IPS-11a (cell line): Measurements from ENCODE around the gene SETD4.

Source experiments
- H3K4me3 ChIP-seq: one replicate; pipeline ENCODE4 v1.5.1; 2013; ENCODE audit warnings: low read depth, low read length, control low read depth

Gene SETD4

DNA sequence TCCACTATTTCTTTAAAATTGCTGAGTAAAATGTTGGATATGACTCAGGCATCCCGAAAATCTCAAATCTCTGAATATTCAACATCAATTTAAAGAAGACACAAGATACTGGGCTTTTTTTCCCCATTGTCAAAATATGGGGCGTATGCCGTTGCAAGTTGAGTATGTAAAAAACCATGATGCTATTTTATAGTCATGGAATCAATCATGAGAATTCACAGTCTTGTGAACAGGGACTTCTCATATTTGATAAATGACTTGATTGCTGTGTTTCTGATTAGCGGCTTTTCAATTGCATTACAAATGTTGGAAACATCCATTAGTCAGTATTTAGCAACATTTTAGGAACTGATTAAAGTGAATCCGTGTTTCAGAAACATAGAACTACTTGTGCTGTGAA, 45.3 kb downstream of the SETD4 start:
- no peak overlapping the region for H3K4me3 ChIP-seq

DNA sequence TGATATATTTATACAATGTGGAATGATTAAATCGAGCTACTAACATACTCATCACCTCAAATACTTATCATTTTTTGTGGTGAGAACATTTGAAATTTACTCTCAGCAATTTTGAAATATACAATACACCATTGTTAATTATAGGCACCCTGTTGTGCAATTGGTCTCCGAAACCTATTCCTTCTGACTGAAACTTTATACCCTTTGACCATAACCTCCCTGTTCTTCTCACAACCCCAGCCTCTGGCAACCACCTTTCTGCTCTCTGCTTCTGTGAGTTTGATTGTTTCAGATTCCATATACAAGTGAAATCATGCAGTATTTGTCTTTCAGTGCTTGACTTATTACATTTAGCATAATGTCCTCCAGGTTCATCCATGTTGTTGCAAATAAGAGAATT, 49.5 kb downstream of the SETD4 start:
- H3K4me3 ChIP-seq = no peak overlapping the region

DNA sequence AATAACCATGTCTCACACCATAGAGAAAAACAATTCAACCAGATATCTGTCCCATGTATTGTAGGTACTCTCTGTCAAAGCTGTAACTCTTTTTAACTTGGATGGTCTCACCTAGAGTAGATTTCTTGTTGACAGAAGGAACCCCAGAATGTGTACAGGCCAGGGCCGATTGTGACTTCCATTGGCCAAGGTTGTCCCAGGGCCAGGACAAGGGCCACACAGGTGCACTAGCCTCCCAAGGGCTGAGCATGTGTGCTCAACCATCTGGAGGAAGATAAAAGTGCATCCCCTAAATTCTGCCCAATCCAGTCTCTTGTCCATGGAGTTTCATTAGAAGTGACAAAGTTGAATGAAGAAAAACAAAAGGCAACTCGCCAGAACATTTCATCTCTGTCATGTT, 51.8 kb downstream of the SETD4 start:
- no peak overlapping the region for H3K4me3 ChIP-seq

DNA sequence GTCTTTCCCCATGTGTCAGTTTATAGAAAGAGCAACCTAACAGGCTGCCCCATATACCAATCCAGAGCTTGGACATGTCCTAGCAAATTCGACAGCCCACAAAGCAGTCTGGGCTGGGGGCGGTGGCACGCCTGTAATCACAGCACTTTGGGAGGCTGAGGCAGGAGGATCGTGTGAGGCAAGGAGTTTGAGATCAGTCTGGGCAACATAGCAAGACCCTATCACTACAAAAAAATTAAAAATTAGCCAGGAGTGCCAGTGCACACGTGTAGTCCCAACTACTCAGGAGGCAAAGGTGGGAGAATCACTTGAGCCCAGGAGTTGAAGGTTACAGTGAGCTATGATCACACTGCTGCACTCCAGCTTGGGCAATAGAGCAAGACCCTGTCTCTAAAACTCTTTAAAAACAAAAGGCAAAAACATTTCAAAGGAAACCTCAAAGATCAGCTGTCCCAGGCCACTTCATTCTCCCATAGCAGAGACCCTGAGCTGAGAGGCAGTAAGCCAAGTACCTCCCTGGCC, 54.4 kb downstream of the SETD4 start:
- no peak overlapping the region for H3K4me3 ChIP-seq

DNA sequence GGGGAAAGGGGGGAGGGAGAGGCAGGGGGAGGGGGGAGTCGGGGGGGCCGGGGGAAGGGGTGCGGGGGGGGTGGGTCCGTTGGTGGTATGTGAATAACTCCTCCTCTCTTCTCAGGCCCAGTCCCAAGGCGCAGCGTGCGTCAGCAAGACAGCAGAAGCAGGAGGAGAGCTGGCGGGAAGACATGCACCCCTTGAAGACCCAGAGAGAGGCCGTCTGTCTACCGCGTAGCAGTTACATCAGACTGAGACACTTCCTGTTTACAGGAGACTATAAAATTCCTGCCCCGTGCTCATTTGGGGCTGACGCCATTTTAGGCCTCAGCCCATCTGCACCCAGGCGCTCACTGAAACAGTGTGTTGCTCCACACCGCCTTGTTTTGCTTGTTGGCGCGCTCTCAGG, 55.3 kb downstream of the SETD4 start:
- no peak overlapping the region for H3K4me3 ChIP-seq

DNA sequence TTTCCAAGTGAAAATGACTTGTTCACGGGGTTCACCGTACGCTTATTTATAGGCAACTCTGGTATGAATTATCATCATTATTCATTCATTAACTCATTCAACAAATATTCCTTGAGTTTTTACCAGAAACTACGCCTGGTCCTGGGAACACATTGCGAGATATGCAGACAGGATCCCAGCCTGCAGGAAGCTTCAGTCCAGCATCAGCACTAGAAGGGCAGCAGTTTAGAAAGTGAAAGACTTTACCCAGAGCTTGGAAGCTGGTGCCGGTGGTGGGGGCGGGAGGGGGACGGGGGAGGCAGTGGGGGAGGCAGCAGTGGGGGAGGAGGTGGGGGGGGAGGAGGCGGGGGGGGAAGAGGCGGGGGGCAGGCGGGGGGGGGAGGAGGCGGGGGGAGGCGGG, 55.9 kb downstream of the SETD4 start:
- H3K4me3 ChIP-seq = no peak overlapping the region

DNA sequence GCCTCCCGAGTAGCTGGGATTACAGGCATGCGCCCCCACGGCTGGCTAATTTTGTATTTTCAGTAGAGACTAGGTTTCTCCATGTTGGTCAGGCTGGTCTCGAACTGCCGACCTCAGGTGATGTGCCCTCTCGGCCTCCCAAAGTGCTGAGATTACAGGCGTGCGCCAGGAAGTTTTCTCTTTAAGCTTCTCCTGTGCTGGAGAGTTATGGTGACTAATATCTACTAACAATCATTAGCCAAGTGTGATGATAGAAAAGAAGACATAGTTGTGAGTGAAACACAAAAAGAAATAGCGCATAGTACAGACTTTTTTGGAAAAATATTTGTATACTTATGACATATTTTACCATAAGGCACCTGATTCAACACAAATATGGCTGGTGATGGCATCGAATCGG, 56.5 kb downstream of the SETD4 start:
- H3K4me3 ChIP-seq = no peak overlapping the region

DNA sequence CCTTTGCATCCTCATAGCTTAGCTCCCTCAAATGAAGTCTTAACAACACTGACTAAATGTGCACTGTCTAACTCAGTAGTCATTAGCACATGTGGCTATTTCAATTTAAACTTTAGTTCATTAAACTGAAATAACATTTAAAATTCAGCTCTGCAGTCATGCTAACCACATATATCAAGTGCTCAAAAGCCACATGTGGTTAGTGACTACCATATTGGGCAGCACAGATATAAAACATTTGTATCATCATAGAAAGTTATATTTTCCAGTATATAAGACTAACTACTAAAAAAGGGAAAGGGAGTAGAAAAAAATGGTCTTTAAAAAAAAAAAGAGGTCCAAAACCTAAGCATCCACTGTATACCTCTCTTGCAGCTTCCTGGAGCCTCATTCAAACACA, 64.1 kb downstream of the SETD4 start:
- no peak overlapping the region for H3K4me3 ChIP-seq

DNA sequence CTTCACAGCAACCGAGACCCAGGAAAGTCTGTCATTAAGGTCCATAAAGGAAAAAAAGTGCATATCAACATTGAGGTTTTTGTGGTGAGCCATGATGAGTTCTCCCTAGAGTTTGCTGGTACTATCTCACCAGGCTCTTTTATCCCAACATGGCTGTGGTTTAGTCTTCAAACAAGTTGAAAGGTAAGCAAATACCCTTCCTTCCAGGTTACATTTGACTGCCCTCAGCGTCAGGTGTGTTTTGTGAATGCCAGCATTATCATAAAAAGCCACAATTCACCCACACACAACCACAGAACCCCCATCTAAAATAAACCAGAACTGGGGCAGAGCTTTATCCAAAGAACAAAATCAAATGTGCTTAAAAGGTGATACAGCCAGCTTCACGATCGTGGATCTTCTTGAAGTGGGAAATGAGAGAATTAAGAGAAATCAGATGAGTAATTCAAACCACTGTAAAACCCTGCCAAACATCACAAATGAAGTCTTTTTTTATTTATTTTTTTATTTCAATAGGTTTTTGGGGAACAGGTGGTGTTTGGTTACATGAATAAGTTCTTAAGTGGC, 64.7 kb downstream of the SETD4 start:
- H3K4me3 ChIP-seq = no peak overlapping the region

DNA sequence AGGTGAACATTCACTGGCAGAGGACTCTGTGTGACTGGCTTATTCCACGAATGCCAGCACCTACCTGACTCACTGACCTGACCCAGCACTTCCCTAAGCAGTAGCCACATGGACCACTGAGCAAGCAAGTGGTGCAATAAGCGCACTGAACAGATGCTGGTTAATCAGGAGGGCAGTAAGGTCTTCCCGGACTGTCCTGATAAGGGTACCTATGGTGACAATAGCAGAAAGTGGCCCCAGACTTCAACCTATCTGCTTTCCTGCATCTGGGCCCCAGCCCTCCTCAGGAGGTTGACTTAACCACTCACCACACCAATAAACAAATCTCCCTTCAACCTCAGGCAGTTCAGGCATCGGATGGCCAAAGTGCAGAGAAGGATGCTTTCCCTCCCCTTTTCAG, 65.7 kb downstream of the SETD4 start:
- H3K4me3 ChIP-seq = no peak overlapping the region

DNA sequence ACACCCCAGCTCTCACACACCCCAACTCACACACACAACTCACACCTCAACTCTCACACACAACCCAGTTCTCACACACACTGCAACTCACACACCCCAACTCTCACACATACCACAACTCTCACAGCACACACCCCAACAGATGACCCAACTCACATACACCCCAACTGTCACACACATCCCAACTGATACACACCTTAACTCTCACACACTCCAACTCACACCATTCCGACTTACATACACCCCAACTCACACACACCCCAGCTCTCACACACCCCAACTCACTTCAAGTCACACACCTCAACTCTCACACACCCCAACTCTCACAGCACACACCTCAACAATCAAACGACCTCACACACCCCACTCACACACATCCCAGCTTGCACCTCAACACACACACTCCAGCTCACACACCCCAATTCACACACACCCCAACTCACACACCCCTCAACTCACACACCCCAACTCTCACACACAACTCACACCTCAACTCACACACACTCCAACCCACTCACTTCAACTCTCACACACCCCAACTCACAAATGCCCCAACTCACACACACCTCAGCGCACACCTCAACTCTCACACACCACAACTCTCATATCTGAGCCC, 66.3 kb downstream of the SETD4 start:
- no peak overlapping the region for H3K4me3 ChIP-seq

DNA sequence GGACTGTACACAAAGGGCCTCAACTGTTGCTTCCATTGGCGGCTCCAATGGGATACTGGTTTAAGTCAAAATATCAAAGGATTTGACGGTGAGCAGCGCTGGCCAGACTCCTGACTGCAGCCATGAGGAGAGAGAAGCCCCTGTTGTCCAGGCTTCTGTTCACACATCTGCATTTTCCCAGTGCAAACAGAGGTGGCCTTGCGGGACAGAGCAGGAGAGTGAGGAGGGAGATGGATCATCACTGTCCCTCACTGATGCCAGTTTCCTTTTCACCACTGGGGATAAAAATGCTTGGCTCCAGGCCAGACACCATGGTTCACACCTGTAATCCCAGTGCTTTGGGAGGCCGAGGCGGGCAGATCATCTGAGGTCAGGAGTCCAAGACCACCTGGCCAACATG, 69.2 kb downstream of the SETD4 start:
- H3K4me3 ChIP-seq = no peak overlapping the region

DNA sequence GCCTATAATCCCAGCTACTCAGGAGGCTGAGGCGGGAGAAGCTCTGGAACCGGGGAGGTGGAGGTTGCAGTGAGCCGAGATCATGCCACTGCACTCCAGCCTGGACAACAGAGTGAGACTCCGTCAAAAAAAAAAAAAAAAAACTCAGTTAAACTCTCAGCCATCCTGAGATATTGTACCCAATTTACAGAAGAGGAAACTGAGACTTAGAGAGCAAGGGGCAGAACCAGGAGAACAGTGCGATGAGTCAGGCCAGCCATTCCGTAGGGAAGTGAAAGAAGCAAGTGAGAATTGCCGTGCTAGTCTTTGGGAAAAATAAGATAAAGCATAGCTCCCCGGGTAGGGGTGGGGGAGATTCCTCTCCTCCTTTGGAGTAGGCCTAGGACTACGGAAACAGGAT, 69.7 kb downstream of the SETD4 start:
- H3K4me3 ChIP-seq = no peak overlapping the region

DNA sequence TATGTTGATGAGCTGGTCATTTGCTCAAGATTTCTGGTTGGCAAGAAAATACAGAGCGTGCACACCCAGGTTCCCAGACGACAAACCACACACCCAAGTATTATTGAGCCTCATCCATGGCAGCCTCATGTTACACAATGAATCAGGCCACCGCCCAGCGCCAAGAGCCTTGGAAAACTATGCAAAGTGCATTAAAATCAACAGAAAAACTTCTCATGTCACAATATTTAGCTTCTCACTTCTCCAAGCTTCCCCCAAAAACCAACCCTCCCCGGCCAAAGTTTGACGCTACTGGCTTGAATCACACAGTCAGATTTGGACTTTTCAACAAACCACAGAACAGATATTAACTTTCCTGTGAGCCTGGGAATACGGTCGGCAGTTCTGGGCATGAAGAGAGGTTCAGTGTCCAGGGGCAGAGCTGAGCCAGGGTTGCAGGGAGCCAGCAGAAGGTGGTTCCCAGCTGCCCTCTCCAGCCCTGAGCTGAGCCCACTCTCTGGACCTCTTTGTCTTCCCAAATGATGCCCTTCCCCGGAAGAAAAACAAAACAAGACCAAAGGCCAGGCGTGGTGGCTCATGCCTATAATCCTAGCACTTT, 71.1 kb downstream of the SETD4 start:
- H3K4me3 ChIP-seq = no peak overlapping the region

DNA sequence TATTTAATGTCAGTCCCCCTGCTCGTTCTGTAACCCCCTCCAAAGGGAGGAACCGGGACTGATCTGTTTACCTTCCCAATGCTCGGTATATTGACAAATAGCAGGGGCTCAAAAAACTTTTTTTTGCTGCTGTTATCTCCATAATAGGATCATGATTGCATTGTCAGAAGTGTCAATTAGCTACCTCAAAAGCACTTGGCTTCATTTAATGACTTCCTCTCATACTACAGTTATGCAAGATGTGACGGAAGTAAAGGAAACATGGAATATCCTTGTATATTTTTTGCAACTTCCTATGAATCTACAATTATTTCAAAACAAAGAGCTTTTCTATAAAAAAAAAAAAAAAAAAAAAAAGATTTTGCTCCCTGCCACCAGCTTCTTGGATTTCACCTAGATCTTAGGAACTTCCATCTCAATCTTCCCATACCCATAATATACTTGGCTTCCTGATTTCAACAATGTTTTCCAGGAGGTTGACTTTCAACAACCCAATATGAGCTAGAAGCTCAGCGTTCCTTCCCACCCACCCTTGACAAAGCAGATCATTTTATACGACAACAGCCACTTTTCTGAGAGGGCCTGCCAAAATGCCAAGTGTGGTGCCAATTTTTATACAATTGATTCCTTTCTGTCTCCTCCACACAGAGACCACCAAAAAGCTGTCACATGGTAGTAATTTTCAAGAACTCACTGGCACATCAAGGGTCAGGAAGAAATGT, 71.7 kb downstream of the SETD4 start:
- no peak overlapping the region for H3K4me3 ChIP-seq

DNA sequence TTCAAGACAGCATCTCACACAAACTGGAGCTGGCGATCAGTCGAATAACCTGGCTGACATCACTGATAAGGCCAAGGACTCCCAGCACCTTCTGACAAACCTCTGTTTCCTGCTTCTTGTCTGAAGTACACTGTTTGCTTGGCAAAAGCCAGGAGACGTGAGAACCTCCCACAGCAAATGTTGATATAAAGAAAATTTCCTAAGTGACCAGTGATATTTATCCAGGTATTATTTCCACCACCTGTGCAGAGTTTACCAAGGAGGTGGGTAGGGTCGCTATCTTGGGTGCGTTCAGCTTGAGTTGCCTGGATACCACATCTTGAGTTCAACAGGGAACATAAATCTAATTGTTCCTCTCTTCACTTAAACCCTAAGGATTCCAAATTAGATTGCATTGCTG, 72.9 kb downstream of the SETD4 start:
- no peak overlapping the region for H3K4me3 ChIP-seq

DNA sequence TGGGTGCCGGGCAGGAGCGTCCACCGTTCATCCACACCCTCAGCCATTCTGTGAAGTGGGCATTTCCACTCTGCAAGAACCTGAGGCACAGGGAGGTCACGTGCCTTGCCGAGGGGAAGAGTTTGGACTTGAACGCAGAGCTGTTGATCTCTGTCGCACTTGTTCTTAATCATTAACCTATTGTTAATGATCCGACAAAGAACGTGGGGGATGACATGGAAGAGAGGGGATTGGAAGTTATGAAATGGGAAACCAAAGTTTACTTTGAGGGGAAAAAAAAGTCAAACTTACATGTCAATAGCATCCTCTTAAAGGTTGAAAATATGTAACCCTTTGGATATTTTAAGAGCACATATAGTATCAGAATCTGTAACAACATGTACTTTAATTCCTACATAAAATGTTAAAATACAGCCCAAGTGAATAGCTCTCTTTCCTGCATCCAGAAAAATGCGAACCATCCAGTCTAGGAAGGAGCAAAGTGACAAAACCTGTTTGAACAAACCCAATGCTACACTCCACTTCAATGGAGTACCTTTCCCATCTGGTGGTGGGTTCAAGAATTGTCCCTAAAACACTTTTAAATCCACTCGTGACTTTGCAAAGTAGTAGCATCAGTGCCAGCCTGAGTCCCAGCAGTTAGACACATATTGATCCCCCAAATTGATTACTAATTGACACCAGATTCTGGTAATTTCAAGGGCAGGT, 75.5 kb downstream of the SETD4 start:
- H3K4me3 ChIP-seq = no peak overlapping the region
